Activated CD8-positive, alpha-beta memory T cell treated with anti-CD3 and anti-CD28 coated beads for 48 hours (primary cell): Measurements from ENCODE around the gene MLYCD.

Experiments
- DNase-seq, 3 experiments: peaks; one replicate each; pipeline ENCODE4 v3.0.0-alpha.2; 2020; ENCODE audit warnings: low read depth in 2 of 3, low spot score in 2 of 3

MLYCD gene

DNA sequence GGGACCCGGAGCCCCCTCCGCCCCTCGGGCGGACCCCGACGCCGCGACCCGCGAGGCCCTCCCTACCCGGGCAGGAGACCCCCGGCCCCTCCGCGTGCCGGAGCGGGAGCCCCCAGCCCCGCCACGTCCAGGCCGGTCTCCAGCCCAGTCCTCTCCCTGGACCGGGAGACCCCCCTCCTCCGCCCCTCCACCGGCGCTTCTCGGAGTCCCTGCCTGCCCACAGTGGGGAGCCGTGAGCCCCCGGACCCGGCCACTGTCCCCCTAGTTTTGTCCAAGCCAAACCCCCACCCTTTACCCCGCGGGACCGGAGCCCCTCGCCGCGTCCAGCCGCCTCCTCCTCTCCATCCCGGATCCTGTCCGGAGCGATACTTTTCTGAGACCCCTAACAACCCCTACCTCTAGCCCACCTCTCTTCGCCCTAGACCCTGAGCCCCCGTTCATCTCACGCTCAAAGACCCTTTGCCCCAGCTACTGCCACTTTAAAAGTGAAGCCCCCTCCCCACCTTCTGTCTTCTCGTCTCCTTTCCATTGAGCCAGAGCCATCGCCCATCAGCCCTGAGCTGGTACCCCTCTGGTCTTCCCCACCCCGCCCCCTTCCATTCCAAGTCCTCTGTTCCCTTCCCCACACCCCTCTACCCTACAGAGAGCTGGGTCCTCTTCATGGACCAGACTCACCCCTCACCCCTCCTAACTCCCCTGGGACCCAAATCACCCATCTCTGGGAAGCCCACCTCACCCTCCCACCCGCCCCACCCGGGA lies 70.2 kb downstream of the MLYCD start:
- no peak for DNase-seq

DNA sequence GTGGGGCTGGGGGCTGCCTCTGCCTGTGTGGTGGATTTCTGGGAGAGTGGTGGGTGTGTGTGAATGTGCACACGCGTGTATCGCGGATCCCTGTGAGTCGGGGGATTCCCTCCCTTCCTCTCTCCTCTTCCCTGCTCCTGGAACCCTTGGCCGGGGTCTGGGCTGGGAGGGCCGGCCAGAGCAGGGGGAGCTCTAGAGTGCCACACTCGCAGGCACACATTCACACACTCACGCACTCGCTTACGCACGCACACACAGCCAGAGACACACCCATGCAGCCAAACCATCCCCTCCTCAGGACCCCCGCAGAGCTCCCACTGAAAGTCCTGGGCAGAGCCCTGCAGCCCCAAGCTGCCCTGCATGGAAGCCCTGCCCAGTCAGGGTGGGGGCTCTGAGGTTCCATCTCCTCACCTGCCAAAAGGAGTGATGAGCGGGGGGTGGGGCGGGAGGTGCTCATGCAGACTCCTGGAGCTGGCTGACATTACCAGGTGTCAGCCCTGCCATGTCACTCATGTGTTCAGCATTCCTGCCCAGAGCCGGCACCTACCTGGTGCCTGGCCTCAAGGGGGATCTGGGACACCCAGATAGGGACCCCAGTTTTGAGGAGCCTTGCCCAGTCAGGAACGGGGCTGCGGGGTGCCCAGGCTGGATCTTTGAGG lies 71.0 kb downstream of the MLYCD start:
- no peak for DNase-seq

DNA sequence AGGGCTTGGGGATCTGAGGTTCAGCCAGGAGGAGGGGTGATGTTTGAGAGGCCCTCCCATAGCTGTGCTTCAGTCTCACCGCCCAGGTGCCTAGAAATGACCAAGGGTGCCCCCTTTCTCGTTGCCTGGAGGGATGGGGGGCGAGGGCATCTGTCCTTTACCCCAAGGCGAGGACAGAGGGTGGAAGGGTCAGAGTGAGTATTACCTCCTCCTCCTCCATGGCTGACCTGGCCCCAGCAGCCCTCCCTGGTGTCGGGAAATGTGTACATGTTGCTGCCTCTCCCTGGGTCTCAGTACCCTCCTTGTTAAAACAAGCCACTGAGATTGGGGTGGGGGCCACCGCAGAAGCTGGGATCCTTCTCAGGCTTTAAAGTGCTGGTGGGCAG lies 71.5 kb downstream of the MLYCD start:
- DNase-seq = no peak

DNA sequence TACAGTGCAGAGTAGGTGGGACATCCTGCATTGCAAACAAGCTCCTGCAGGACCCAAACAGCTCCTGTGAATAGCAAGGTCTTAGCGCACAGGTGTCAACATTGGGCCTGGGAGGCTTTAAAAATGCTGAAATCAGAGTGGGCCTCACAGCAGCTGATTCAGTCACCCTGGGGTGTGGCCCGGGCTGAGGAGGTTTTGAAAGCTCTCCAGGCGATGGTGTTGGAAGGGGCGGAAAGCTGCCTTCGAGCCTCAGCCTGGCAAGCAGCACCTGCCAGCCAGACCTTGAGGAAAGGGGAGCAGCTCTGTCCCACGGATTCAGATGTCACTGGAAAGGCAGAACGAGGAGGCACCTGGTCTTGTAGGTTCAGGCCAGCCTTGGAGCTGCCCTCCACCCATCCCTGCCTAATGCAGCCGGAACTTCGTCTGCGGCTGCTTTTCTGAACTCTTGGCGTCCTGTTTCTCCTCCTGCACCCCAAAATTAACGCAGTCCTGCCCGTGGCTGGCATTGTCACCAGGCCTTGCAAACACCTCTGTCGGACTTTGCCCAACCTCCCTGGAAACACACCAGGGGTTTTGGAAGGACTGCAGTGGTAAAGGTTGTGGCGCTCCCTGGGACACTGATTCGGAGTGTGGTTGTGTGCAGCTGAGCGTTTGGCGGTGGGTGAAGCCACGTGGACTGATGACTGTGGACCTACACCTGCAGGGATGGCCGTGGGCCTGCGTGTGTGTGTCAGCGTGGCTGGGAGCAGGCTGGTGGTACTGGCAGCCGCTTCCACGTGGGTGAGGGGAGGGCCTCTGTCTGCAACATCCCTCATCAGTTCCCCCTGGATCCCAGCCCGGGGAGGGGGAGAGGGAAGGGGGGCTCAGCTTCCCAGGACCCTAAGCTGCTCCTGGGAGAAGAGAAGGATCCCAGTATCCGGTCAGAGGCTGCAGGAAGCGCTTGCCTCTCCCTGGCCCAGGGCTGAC lies 72.5 kb downstream of the MLYCD start:
- DNase-seq = no peak

DNA sequence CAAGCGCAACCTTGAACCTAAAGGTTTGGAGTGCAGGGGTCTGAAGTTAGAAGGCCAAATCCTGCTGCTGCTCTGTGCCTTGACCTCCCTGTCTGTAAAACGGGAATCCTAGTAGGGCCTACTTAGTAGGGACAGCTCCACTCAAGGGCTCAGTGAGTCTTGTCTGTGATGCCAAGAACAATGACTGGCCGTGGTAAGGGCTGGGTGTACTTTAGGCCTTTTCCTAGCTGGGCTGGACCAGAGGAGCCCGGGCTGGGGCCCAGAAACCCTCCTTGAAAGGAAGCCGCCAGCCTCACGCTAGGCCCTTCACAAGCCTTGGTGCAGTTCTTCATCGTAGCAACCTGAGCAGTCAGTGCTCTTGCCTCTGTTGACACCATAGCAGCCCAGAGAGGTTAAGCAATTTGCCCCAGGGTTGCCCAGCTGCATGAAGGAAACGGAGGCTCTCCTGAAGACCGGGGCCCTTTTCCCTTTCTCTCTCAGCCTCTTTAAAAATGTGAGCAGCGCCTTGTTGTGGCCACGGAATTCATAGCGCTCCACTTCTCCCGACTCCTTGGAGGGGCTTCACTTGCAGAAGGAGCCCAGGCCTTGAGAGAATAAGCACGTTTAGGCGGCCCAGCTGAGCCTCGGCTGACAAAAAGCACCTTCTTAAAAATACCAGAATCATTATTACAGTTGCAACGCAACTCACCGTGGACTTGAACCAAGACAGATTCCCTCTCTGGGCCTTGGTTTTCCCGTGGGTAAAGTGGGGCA lies 73.5 kb downstream of the MLYCD start:
- no peak for DNase-seq

DNA sequence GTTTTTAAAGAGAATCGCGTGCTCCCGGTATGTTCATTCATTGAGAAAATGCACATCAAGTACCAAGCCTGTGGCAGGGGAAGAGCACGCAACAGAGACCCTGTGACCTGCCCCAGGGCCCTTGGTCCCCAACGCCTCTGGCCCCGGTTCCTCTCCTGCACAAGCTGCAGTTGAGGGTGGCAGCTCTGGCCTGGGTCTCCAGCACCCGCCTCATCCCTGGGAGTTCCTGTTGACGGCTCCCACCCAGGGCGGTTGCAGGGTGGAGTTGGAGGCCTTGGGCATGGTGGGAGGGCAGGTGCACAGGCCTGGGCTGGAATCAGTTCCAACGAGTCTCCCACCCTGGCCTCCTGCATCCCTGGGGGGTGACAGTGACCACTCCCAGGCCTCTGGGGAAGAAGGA lies 74.2 kb downstream of the MLYCD start:
- DNase-seq = no peak

DNA sequence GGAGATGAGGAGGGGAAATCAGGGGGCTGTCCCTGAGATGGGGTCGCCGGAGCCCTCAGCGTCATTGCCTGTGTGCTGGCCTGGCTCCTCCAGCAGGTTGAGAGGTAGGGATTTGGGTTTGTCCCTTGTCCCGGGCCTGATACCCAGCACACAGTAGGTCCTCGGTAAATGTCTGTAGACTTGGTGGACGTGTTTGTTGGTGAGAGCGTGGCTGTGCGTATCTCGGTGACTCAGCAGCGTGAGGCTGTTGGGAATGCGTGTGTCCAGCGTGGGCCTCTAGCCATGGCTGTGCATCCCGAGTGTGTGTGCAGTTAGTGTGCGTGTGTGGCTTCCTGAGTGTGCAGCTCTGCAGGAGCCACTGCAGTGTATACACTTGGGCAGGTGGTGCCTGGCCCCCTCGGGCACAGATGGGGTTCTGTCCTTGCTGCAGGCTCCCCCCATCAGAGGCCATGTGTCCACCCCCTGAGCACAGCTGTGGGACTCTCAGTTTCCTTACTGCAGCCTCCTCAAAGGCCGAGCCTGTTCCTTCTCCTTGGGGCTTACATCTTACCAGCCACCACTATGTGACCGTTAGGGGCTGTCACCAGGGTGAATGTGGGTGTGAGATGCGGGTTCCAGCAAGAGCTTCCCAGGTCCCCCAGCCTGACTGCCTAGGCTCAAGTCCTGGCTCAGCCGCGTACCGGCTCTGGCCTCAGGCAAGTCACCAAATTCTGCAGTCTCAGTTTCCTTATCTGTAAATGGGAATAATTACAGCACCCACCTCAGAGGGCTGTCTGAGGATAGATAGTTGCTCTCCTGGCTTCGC lies 74.9 kb downstream of the MLYCD start:
- DNase-seq = no peak

DNA sequence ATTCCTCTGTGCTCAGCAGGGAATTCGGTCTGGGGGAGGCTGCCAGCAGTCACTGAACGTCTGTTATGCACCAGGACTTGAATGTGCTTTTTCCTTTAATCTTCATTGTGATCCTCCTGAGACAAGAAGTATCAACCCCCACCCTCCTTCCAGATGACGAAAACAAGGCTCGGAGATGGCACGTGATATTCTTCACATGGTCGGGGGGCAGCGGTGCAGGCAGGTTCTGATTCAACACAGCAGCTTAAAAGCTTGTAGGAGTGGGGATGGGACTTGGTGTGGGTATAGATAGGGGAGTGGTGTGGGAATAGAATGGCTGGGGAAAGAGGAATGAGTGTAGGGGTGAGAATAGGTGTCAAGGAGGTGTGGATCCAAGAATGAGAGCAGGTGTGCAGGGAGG lies 75.6 kb downstream of the MLYCD start:
- DNase-seq = no peak

DNA sequence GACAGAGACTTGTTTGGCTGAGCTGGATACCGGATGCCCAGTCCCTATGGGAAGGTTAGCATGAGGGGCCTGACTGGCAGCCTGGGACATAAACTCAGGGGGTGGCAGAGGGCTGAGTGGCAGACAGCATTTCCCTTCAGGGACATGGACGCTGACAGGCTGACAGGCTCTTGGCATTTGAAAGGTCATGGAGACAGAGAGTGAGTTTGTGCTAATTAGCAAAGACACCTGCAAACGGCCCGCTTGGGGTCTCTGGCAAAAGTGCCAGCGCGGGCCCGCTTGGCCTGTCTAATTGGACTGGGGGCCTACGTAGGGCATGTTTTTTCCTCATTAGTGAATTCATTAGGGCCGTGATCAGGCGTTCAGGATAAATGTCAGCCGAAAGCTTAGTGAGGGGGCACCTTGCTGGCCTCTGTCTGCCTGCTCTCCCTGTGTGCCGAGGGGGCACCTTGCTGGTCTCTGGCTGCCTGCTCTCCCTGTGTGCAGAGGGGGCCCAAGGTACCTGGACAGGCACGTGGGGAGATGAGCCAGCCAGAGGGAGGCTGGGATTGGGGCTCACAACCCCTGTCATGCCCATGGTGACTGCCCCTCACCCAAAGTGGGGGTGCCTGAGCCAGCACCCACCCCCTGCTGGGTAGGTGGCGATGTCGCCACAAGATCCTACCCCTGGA lies 76.8 kb downstream of the MLYCD start:
- DNase-seq = no peak
